ENCODE results near the gene SPDYE4.

The SPDYE4 gene

DNA sequence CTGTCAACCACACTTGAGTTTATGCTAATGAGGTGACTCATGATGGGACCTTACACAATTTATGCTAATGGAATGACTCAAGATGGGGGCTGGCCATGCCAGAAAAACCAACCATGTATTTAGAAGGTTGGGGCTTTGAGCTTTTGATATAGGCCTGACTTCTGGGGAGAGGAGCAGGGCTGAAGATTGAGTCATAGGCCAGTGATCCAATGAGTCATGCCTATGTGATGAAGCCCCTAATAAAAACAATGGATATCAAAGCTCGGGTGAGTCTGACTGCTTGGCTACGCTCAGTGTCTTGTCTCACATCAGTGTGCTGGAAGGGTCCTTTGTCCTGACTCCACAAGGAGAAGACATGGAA, 33.5 kb upstream of the SPDYE4 start:
- Histone ChIP-seq H3K4ac (ENCODE audit: low read length) (no peak overlapping the region), H3K27ac (replicated peaks; ENCODE audit: low read length) (no peak overlapping the region), H2BK120ac (ENCODE audit: low read depth, low read length) (no peak overlapping the region), H3K4me1 (ENCODE audit: control insufficient read depth in 2 of 2, insufficient read depth in 1 of 2, low read depth in 1 of 2, low read length in 2 of 2) (peaks cover 0 to 2% of the 10 kb centered on the region in 2 donors), H2BK5ac (ENCODE audit: low read length) (no peak overlapping the region), H3K14ac (ENCODE audit: low read length) (no peak overlapping the region), H2BK12ac (ENCODE audit: low read length) (no peak overlapping the region), H2BK15ac (ENCODE audit: low read length) (no peak overlapping the region), H4K91ac (ENCODE audit: low read depth, low read length, poor library complexity) (no peak overlapping the region), H3K36me3 (replicated peaks in 1 of 2; ENCODE audit: control insufficient read depth in 2 of 2, insufficient read depth in 2 of 2, low read length in 2 of 2) (no peaks in the 10 kb centered on the region), H3K27me3 (ENCODE audit: control insufficient read depth in 3 of 3, insufficient read depth in 3 of 3, low read depth in 1 of 3, low read length in 3 of 3) (peaks cover 0 to 12% (median 0%) of the 10 kb centered on the region in 3 experiments), H3K9me3 (replicated peaks in 1 of 2; ENCODE audit: control insufficient read depth in 2 of 2, insufficient read depth in 1 of 2, low read depth in 1 of 2, low read length in 2 of 2) (peaks cover 4 to 11% of the 10 kb centered on the region in 2 donors), H2AFZ (ENCODE audit: low read length) (no peak overlapping the region), H4K8ac (ENCODE audit: low read depth, low read length) (no peak overlapping the region), H3K23ac (ENCODE audit: low read depth, low read length, poor library complexity) (no peak overlapping the region), H3K18ac (ENCODE audit: low read length) (no peak overlapping the region), H2AK5ac (ENCODE audit: low read depth, low read length) (no peak overlapping the region), H3K4me3 (ENCODE audit: low read length in 2 of 2) (no peak overlapping the region), H3K9ac (ENCODE audit: low read depth, low read length, poor library complexity) (no peak overlapping the region), H3K79me1 (ENCODE audit: low read depth, low read length) (no peaks in the 10 kb centered on the region), H3K4me2 (ENCODE audit: insufficient read depth, low read length, poor library complexity, severe bottlenecking) (no peak overlapping the region)
- no CpG with 5 or more reads among the region's 2 CpGs for WGBS, 2 donors (ENCODE audit: extremely low coverage in 2 of 2, insufficient read length in 2 of 2, insufficient replicate concordance in 1 of 2)
- DNase-seq (ENCODE audit: low spot score), result no peak

DNA sequence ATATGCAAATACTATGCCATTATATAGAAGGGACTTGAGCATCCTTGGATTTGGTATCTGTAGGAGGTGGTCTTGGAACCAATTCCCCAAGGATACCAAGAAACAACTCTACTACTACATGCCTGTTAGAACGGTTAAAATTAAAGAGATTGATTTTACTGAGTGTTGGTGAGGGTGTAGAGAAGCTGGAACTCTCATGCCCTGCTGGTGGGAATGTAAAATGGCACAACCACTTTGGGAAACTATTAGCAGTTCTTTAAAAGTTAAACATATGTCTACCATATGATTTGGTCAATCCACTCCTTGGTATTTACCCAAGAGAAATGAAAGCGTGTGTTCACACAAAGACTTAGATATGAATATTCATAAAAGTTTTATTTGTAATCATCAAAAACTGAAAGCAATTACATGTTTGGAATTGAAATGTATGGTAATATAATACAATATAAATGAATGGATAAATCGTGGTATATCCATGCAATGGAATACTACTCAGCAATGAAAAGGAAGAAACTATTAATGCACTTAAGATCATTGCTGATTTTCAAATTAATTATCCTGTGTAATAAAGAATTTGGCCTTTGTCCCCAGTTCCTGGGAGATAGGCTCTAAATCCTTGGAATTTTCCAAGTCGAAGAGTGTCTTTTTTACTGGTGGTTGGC, 33.0 kb upstream of the SPDYE4 start:
- Histone ChIP-seq H3K18ac (ENCODE audit: low read length) (no peak overlapping the region), H3K27ac (replicated peaks; ENCODE audit: low read length) (no peak overlapping the region), H2BK120ac (ENCODE audit: low read depth, low read length) (no peak overlapping the region), H3K23ac (ENCODE audit: low read depth, low read length, poor library complexity) (no peak overlapping the region), H3K4me1 (ENCODE audit: control insufficient read depth in 2 of 2, insufficient read depth in 1 of 2, low read depth in 1 of 2, low read length in 2 of 2) (peaks cover 0 to 2% of the 10 kb centered on the region in 2 donors), H3K4ac (ENCODE audit: low read length) (no peak overlapping the region), H3K9ac (ENCODE audit: low read depth, low read length, poor library complexity) (no peak overlapping the region), H4K91ac (ENCODE audit: low read depth, low read length, poor library complexity) (no peak overlapping the region), H3K36me3 (replicated peaks in 1 of 2; ENCODE audit: control insufficient read depth in 2 of 2, insufficient read depth in 2 of 2, low read length in 2 of 2) (no peaks in the 10 kb centered on the region), H3K4me3 (ENCODE audit: low read length in 2 of 2) (no peak overlapping the region), H2BK5ac (ENCODE audit: low read length) (no peak overlapping the region), H4K8ac (ENCODE audit: low read depth, low read length) (no peak overlapping the region), H3K4me2 (ENCODE audit: insufficient read depth, low read length, poor library complexity, severe bottlenecking) (no peak overlapping the region), H3K79me1 (ENCODE audit: low read depth, low read length) (no peaks in the 10 kb centered on the region), H3K27me3 (ENCODE audit: control insufficient read depth in 3 of 3, insufficient read depth in 3 of 3, low read depth in 1 of 3, low read length in 3 of 3) (peaks cover 0 to 9% (median 0%) of the 10 kb centered on the region in 3 experiments), H3K9me3 (replicated peaks in 1 of 2; ENCODE audit: control insufficient read depth in 2 of 2, insufficient read depth in 1 of 2, low read depth in 1 of 2, low read length in 2 of 2) (peaks cover 4 to 11% of the 10 kb centered on the region in 2 donors), H2BK15ac (ENCODE audit: low read length) (no peak overlapping the region), H2AK5ac (ENCODE audit: low read depth, low read length) (no peak overlapping the region), H2AFZ (ENCODE audit: low read length) (no peak overlapping the region), H3K14ac (ENCODE audit: low read length) (no peak overlapping the region), H2BK12ac (ENCODE audit: low read length) (no peak overlapping the region)
- no CpG with 5 or more reads among the region's 4 CpGs for WGBS, 2 donors (ENCODE audit: extremely low coverage in 2 of 2, insufficient read length in 2 of 2, insufficient replicate concordance in 1 of 2)
- DNase-seq (ENCODE audit: low spot score), result no peak

DNA sequence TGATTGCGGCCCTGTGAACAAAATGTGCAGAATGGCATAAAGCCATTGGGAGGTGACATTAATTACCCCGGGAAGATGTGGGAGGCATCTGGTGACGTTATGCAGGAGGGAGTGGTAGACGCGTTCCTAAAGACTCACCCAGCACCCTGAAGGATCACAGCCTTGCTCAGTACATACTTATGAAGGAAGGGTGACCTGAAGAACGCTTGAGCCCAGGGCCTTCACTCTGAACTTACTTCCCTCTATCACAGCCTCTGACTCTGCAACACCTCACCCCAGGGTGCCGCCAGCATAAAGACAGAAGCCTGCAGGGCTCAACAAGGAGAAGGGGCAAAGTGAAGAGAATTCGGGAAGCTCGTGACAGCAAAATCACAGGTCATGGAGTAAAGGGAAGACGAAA, 31.4 kb upstream of the SPDYE4 start:
- H3K9ac ChIP-seq (ENCODE audit: low read depth, low read length, poor library complexity), result no peak overlapping the region
- no peak overlapping the region for H2BK15ac ChIP-seq (ENCODE audit: low read length)
- peaks cover 4 to 11% of the 10 kb centered on the region in 2 donors for H3K9me3 ChIP-seq (replicated peaks in 1 of 2; ENCODE audit: control insufficient read depth in 2 of 2, insufficient read depth in 1 of 2, low read depth in 1 of 2, low read length in 2 of 2)
- H2BK12ac ChIP-seq (ENCODE audit: low read length), result no peak overlapping the region
- no peak overlapping the region for H2AFZ ChIP-seq (ENCODE audit: low read length)
- H2BK5ac ChIP-seq (ENCODE audit: low read length), result no peak overlapping the region
- H3K27me3 ChIP-seq (ENCODE audit: control insufficient read depth in 3 of 3, insufficient read depth in 3 of 3, low read depth in 1 of 3, low read length in 3 of 3), result peaks cover 0 to 4% (median 0%) of the 10 kb centered on the region in 3 experiments
- no peak overlapping the region for H3K14ac ChIP-seq (ENCODE audit: low read length)
- no peak for DNase-seq (ENCODE audit: low spot score)
- no peak overlapping the region for H4K91ac ChIP-seq (ENCODE audit: low read depth, low read length, poor library complexity)
- no peak overlapping the region for H3K18ac ChIP-seq (ENCODE audit: low read length)
- no peaks in the 10 kb centered on the region for H3K79me1 ChIP-seq (ENCODE audit: low read depth, low read length)
- peaks cover 0 to 2% of the 10 kb centered on the region in 2 donors for H3K4me1 ChIP-seq (ENCODE audit: control insufficient read depth in 2 of 2, insufficient read depth in 1 of 2, low read depth in 1 of 2, low read length in 2 of 2)
- no peaks in the 10 kb centered on the region for H3K36me3 ChIP-seq (replicated peaks in 1 of 2; ENCODE audit: control insufficient read depth in 2 of 2, insufficient read depth in 2 of 2, low read length in 2 of 2)
- no peak overlapping the region for H3K4ac ChIP-seq (ENCODE audit: low read length)
- no peak overlapping the region for H3K4me2 ChIP-seq (ENCODE audit: insufficient read depth, low read length, poor library complexity, severe bottlenecking)
- H3K27ac ChIP-seq (replicated peaks; ENCODE audit: low read length), result no peak overlapping the region
- no peak overlapping the region for H3K23ac ChIP-seq (ENCODE audit: low read depth, low read length, poor library complexity)
- H2BK120ac ChIP-seq (ENCODE audit: low read depth, low read length), result no peak overlapping the region
- peak overlapping the region in 1 of 2 donors; percentile 53 for H3K4me3 ChIP-seq (ENCODE audit: low read length in 2 of 2)
- H4K8ac ChIP-seq (ENCODE audit: low read depth, low read length), result no peak overlapping the region
- WGBS, 2 donors (ENCODE audit: extremely low coverage in 2 of 2, insufficient read length in 2 of 2, insufficient replicate concordance in 1 of 2), result no CpG with 5 or more reads among the region's 10 CpGs
- H2AK5ac ChIP-seq (ENCODE audit: low read depth, low read length), result no peak overlapping the region

DNA sequence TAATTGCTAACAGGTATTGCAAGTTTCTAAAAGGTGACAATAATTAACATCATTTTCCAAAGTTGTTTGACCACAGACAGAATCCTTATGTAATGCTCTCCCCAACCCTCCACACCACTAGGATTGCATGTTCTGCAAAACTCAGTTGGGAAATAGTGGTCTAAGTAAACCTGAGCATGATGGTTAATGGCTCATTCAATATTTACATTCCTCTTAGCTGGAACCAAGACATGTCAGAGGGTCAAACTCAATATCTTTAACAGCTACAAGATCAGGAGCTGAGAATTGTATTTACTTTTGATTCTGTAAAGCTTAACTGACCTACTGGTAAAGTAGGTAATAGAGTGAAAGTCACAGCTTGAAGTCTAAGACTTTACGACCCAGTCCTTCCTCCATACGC, 30.7 kb upstream of the SPDYE4 start:
- WGBS, 2 donors (ENCODE audit: extremely low coverage in 2 of 2, insufficient read length in 2 of 2, insufficient replicate concordance in 1 of 2), result no CpG with 5 or more reads among the region's 2 CpGs
- H3K4ac ChIP-seq (ENCODE audit: low read length), result no peak overlapping the region

More for the DNA sequence above, 30.7 kb upstream of the SPDYE4 start:
- no peak overlapping the region for H2AK5ac ChIP-seq (ENCODE audit: low read depth, low read length)
- H3K27ac ChIP-seq (replicated peaks; ENCODE audit: low read length), result no peak overlapping the region
- no peaks in the 10 kb centered on the region for H3K36me3 ChIP-seq (replicated peaks in 1 of 2; ENCODE audit: control insufficient read depth in 2 of 2, insufficient read depth in 2 of 2, low read length in 2 of 2)
- H2BK120ac ChIP-seq (ENCODE audit: low read depth, low read length), result no peak overlapping the region
- no peak overlapping the region for H3K23ac ChIP-seq (ENCODE audit: low read depth, low read length, poor library complexity)
- H3K4me3 ChIP-seq (ENCODE audit: low read length in 2 of 2), result no peak overlapping the region
- no peaks in the 10 kb centered on the region for H3K79me1 ChIP-seq (ENCODE audit: low read depth, low read length)
- no peak overlapping the region for H2BK5ac ChIP-seq (ENCODE audit: low read length)
- H2AFZ ChIP-seq (ENCODE audit: low read length), result no peak overlapping the region
- H3K18ac ChIP-seq (ENCODE audit: low read length), result no peak overlapping the region
- no peak overlapping the region for H3K9ac ChIP-seq (ENCODE audit: low read depth, low read length, poor library complexity)
- H3K4me2 ChIP-seq (ENCODE audit: insufficient read depth, low read length, poor library complexity, severe bottlenecking), result no peak overlapping the region
- no peak for DNase-seq (ENCODE audit: low spot score)
- H2BK15ac ChIP-seq (ENCODE audit: low read length), result no peak overlapping the region
- H3K14ac ChIP-seq (ENCODE audit: low read length), result no peak overlapping the region
- H3K27me3 ChIP-seq (ENCODE audit: control insufficient read depth in 3 of 3, insufficient read depth in 3 of 3, low read depth in 1 of 3, low read length in 3 of 3), result peaks cover 0 to 4% (median 0%) of the 10 kb centered on the region in 3 experiments
- peaks cover 4 to 11% of the 10 kb centered on the region in 2 donors for H3K9me3 ChIP-seq (replicated peaks in 1 of 2; ENCODE audit: control insufficient read depth in 2 of 2, insufficient read depth in 1 of 2, low read depth in 1 of 2, low read length in 2 of 2)
- H2BK12ac ChIP-seq (ENCODE audit: low read length), result no peak overlapping the region
- peaks cover 0 to 2% of the 10 kb centered on the region in 2 donors for H3K4me1 ChIP-seq (ENCODE audit: control insufficient read depth in 2 of 2, insufficient read depth in 1 of 2, low read depth in 1 of 2, low read length in 2 of 2)
- no peak overlapping the region for H4K91ac ChIP-seq (ENCODE audit: low read depth, low read length, poor library complexity)
- H4K8ac ChIP-seq (ENCODE audit: low read depth, low read length), result no peak overlapping the region
